Nephron (organoid): ENCODE results near the gene RTN4RL1.

Experiments used
- H3K27ac Mint-ChIP-seq, 3 experiments: 2 replicates each; pipeline ENCODE4 v1.8.0; 2020; ENCODE audit warnings: mixed read lengths in 3 of 3, mild to moderate bottlenecking in 2 of 3, moderate library complexity in 1 of 3
- H3K27me3 Mint-ChIP-seq: 2 replicates; pipeline ENCODE4 v1.8.0; 2021; ENCODE audit warnings: low read depth, mild to moderate bottlenecking, moderate library complexity, mixed read lengths
- H3K36me3 Mint-ChIP-seq: 2 replicates; pipeline ENCODE4 v1.8.0; 2020; ENCODE audit warnings: low read depth, mixed read lengths
- H3K4me1 Mint-ChIP-seq: 2 replicates; pipeline ENCODE4 v1.8.0; 2020; ENCODE audit warnings: mixed read lengths
- H3K4me3 Mint-ChIP-seq, 3 experiments: 2 replicates each; pipeline ENCODE4 v1.8.0; 2020; ENCODE audit warnings: mild to moderate bottlenecking in 3 of 3, mixed read lengths in 3 of 3, moderate library complexity in 2 of 3
- H3K9me3 Mint-ChIP-seq: 2 replicates; pipeline ENCODE4 v1.8.0; 2020; ENCODE audit warnings: mixed read lengths
- TF ChIP-seq, protein P1 (sequence below), 3 experiments: fragments of 200-600 bp; sonication (generic); IDR thresholded peaks; one replicate each; pipeline ENCODE4 v1.5.0; 2021; ENCODE audit warnings: antibody characterized with exemption in 3 of 3; ENCODE audit not compliant: unreplicated experiment in 3 of 3

The RTN4RL1 gene

GRCh38 chr17:1916316-1916715, 108.8 kb downstream of the RTN4RL1 start:
- Mint-ChIP-seq H3K36me3 (no peaks in the 10 kb centered on the region), H3K27ac (peak overlapping the region in 2 of 3 experiments; percentile 13 to 26), H3K27me3 (peaks cover 65% of the 10 kb centered on the region), H3K4me3 (no peak overlapping the region), H3K4me1 (peaks cover 33% of the 10 kb centered on the region), H3K9me3 (no peaks in the 10 kb centered on the region)
- TF ChIP-seq, protein P1, sequence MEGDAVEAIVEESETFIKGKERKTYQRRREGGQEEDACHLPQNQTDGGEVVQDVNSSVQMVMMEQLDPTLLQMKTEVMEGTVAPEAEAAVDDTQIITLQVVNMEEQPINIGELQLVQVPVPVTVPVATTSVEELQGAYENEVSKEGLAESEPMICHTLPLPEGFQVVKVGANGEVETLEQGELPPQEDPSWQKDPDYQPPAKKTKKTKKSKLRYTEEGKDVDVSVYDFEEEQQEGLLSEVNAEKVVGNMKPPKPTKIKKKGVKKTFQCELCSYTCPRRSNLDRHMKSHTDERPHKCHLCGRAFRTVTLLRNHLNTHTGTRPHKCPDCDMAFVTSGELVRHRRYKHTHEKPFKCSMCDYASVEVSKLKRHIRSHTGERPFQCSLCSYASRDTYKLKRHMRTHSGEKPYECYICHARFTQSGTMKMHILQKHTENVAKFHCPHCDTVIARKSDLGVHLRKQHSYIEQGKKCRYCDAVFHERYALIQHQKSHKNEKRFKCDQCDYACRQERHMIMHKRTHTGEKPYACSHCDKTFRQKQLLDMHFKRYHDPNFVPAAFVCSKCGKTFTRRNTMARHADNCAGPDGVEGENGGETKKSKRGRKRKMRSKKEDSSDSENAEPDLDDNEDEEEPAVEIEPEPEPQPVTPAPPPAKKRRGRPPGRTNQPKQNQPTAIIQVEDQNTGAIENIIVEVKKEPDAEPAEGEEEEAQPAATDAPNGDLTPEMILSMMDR (IDR thresholded peaks at IDR 0.05; ENCODE audit: unreplicated experiment in 3 of 3): no peak

- peaks cover 33% of the 10 kb centered on the region for H3K4me1 Mint-ChIP-seq
- no peak overlapping the region for H3K4me3 Mint-ChIP-seq
- H3K27ac Mint-ChIP-seq: peak overlapping the region in 1 of 3 experiments; percentile 13
- no peaks in the 10 kb centered on the region for H3K36me3 Mint-ChIP-seq
- H3K9me3 Mint-ChIP-seq: no peaks in the 10 kb centered on the region
- TF ChIP-seq, protein P1 (IDR thresholded peaks at IDR 0.05; ENCODE audit: unreplicated experiment in 3 of 3): no peak
- peaks cover 64% of the 10 kb centered on the region for H3K27me3 Mint-ChIP-seq
Observed at GRCh38 chr17:1915889-1916288, 109.2 kb downstream of the RTN4RL1 start.

- Mint-ChIP-seq H3K27ac (no peak overlapping the region), H3K27me3 (peaks cover 69% of the 10 kb centered on the region), H3K4me1 (peaks cover 33% of the 10 kb centered on the region), H3K4me3 (no peak overlapping the region), H3K9me3 (no peaks in the 10 kb centered on the region), H3K36me3 (no peaks in the 10 kb centered on the region)
- TF ChIP-seq, protein P1 (IDR thresholded peaks at IDR 0.05; ENCODE audit: unreplicated experiment in 3 of 3): no peak
Observed at GRCh38 chr17:1914661-1915083, 110.5 kb downstream of the RTN4RL1 start.

GRCh38 chr17:1913702-1914101, 111.4 kb downstream of the RTN4RL1 start:
- Mint-ChIP-seq H3K9me3 (no peaks in the 10 kb centered on the region), H3K27me3 (peaks cover 66% of the 10 kb centered on the region)

GRCh38 chr17:1912146-1912545, 113.0 kb downstream of the RTN4RL1 start:
- TF ChIP-seq, protein P1 (IDR thresholded peaks at IDR 0.05; ENCODE audit: unreplicated experiment in 3 of 3): no peak
- H3K27ac Mint-ChIP-seq: no peak overlapping the region
- no peak overlapping the region for H3K4me3 Mint-ChIP-seq
- no peaks in the 10 kb centered on the region for H3K9me3 Mint-ChIP-seq
- peaks cover 75% of the 10 kb centered on the region for H3K27me3 Mint-ChIP-seq
- H3K36me3 Mint-ChIP-seq: no peaks in the 10 kb centered on the region
- H3K4me1 Mint-ChIP-seq: peaks cover 32% of the 10 kb centered on the region

More at GRCh38 chr17:1913702-1914101, 111.4 kb downstream of the RTN4RL1 start:
- Mint-ChIP-seq H3K4me1 (peaks cover 31% of the 10 kb centered on the region), H3K4me3 (no peak overlapping the region), H3K36me3 (no peaks in the 10 kb centered on the region), H3K27ac (no peak overlapping the region)
- TF ChIP-seq, protein P1 (IDR thresholded peaks at IDR 0.05; ENCODE audit: unreplicated experiment in 3 of 3): no peak

GRCh38 chr17:1909985-1910384, 115.1 kb downstream of the RTN4RL1 start:
- Mint-ChIP-seq H3K27ac (no peak overlapping the region), H3K4me1 (peaks cover 41% of the 10 kb centered on the region), H3K4me3 (peak overlapping the region in 1 of 3 experiments; percentile 20), H3K9me3 (no peaks in the 10 kb centered on the region), H3K36me3 (no peaks in the 10 kb centered on the region), H3K27me3 (peaks cover 75% of the 10 kb centered on the region)
- TF ChIP-seq, protein P1 (IDR thresholded peaks at IDR 0.05; ENCODE audit: unreplicated experiment in 3 of 3): no peak
